H1 (cell line): ENCODE results near the gene SIX1.

Experiments used
- CTCF ChIP-seq, 3 experiments: IDR thresholded peaks; 1 replicate in 2 of 3; 2 replicates in 1 of 3; pipeline versions ENCODE4 v1.5.1 to v1.6.1; 2011; ENCODE audit warnings: low read length in 3 of 3, mild to moderate bottlenecking in 3 of 3, inconsistent platforms in 2 of 3, low read depth in 1 of 3, moderate library complexity in 1 of 3; ENCODE audit not compliant: insufficient read depth in 1 of 3; ENCODE audit errors: control extremely low read depth in 1 of 3
- FOSL1 ChIP-seq: IDR thresholded peaks from 2 replicates; pipeline ENCODE4 v1.6.1; 2011; ENCODE audit warnings: mild to moderate bottlenecking, low read depth, low read length, moderate library complexity; ENCODE audit not compliant: insufficient read depth
- MAX ChIP-seq: IDR thresholded peaks from 2 replicates; pipeline ENCODE4 v1.6.1; 2012; ENCODE audit warnings: inconsistent platforms
- POLR2AphosphoS5 ChIP-seq: IDR thresholded peaks from 2 replicates; pipeline ENCODE4 v1.6.1; 2011; ENCODE audit warnings: low read depth, low read length
- TAF1 ChIP-seq: IDR thresholded peaks from 2 replicates; pipeline ENCODE4 v1.6.1; 2011; ENCODE audit warnings: mild to moderate bottlenecking, low read depth, low read length
- USF2 ChIP-seq: IDR thresholded peaks from 2 replicates; pipeline ENCODE4 v1.6.1; 2011; ENCODE audit warnings: low read length, improper control_type of control experiment
- ZNF274 ChIP-seq: IDR thresholded peaks from 2 replicates; pipeline ENCODE4 v1.7.0; 2012; ENCODE audit warnings: low read length, borderline replicate concordance; ENCODE audit errors: extremely low read depth

GRCh38 chr14:60642270-60643140 lies 6.8 kb downstream of the SIX1 start:
- TF ChIP-seq FOSL1 (no peak), CTCF (IDR thresholded peaks at IDR 0.05; ENCODE audit: control extremely low read depth in 1 of 3, insufficient read depth in 1 of 3, low read depth in 1 of 3, low read length in 3 of 3) (peak in 1 of 3 experiments; percentile 4; a peak in 1 of 4 replicates), POLR2AphosphoS5 (no peak), USF2 (peak; percentile 36; the same call in 1 of the 2 replicates), MAX (peak; percentile 91), TAF1 (no peak), ZNF274 (no peak)
